ENCODE results near the gene EXOC6B. TPM values are rescaled to one million over a fixed set of nuclear protein-coding genes. Genes with fewer than 3 reads are reported as not detected.

EXOC6B gene
- total RNA-seq, 8 experiments from 2014 or later: 16.7 to 37.4 (median 25.3) TPM

GRCh38 chr2:72255540-72255939, 570.3 kb downstream of the EXOC6B start:
- Histone ChIP-seq H3K27ac (no peak overlapping the region), H3K4me3 (no peak overlapping the region), H3K4me1 (replicated peaks in 1 of 2) (no peaks in the 10 kb centered on the region)
- 43 to 100% (median 90%) methylated on average over 1 of the region's 1 CpG; no CpG with 5 or more reads in 3 of the 10 experiments for WGBS, 10 experiments
- in situ Hi-C loops (cut with MboI; ENCODE audit: low pct_unique_long_range_greater_than_20kb in 2 of 9, low sequenced_read_pairs in 9 of 9, unreplicated experiment in 9 of 9): no loop called here
- no peak for ATAC-seq (replicated peaks in 6 of 8)

GRCh38 chr2:72254831-72255451, 570.9 kb downstream of the EXOC6B start:
- Histone ChIP-seq H3K4me1 (replicated peaks in 1 of 2) (no peaks in the 10 kb centered on the region), H3K4me3 (no peak overlapping the region), H3K27ac (no peak overlapping the region)
- ATAC-seq (replicated peaks in 6 of 8): no peak
- WGBS, 10 experiments: 0 to 100% (median 65%) methylated on average over 1 of the region's 1 CpG; no CpG with 5 or more reads in 4 of the 10 experiments
- in situ Hi-C loops (cut with MboI; ENCODE audit: low pct_unique_long_range_greater_than_20kb in 2 of 9, low sequenced_read_pairs in 9 of 9, unreplicated experiment in 9 of 9): no loop called here

- Histone ChIP-seq H3K4me3 (no peak overlapping the region), H3K27ac (no peak overlapping the region), H3K4me1 (replicated peaks in 1 of 2) (peaks cover 0 to 22% of the 10 kb centered on the region in 2 donors)
- no peak for ATAC-seq (replicated peaks in 6 of 8)
- in situ Hi-C loops (cut with MboI; ENCODE audit: low pct_unique_long_range_greater_than_20kb in 2 of 9, low sequenced_read_pairs in 9 of 9, unreplicated experiment in 9 of 9): no loop called here
Observed at GRCh38 chr2:72238311-72238710, 587.5 kb downstream of the EXOC6B start.

GRCh38 chr2:72237549-72237948, 588.3 kb downstream of the EXOC6B start:
- WGBS, 10 experiments: 28 to 94% (median 50%) methylated on average over 2 of the region's 2 CpGs; no CpG with 5 or more reads in 3 of the 10 experiments
- peak in 1 of 8 experiments; percentile 44 for ATAC-seq (replicated peaks in 6 of 8)
- H3K27ac ChIP-seq: no peak overlapping the region

GRCh38 chr2:72236445-72237067, 589.3 kb downstream of the EXOC6B start:
- no peak overlapping the region for H3K4me3 ChIP-seq
- H3K4me1 ChIP-seq (replicated peaks in 1 of 2): peaks cover 0 to 22% of the 10 kb centered on the region in 2 donors
- in situ Hi-C loops (cut with MboI; ENCODE audit: low pct_unique_long_range_greater_than_20kb in 2 of 9, low sequenced_read_pairs in 9 of 9, unreplicated experiment in 9 of 9): no loop called here
- no peak overlapping the region for H3K27ac ChIP-seq
- 17 to 94% (median 73%) methylated on average over 1 to 3 of the region's 3 CpGs for WGBS, 10 experiments
- peak in 3 of 8 experiments; percentile 87 to 90 (median 89) for ATAC-seq (replicated peaks in 6 of 8)

More at GRCh38 chr2:72237549-72237948, 588.3 kb downstream of the EXOC6B start:
- H3K4me3 ChIP-seq: no peak overlapping the region
- in situ Hi-C loops (cut with MboI; ENCODE audit: low pct_unique_long_range_greater_than_20kb in 2 of 9, low sequenced_read_pairs in 9 of 9, unreplicated experiment in 9 of 9): no loop called here
- H3K4me1 ChIP-seq (replicated peaks in 1 of 2): peaks cover 0 to 22% of the 10 kb centered on the region in 2 donors

DNA sequence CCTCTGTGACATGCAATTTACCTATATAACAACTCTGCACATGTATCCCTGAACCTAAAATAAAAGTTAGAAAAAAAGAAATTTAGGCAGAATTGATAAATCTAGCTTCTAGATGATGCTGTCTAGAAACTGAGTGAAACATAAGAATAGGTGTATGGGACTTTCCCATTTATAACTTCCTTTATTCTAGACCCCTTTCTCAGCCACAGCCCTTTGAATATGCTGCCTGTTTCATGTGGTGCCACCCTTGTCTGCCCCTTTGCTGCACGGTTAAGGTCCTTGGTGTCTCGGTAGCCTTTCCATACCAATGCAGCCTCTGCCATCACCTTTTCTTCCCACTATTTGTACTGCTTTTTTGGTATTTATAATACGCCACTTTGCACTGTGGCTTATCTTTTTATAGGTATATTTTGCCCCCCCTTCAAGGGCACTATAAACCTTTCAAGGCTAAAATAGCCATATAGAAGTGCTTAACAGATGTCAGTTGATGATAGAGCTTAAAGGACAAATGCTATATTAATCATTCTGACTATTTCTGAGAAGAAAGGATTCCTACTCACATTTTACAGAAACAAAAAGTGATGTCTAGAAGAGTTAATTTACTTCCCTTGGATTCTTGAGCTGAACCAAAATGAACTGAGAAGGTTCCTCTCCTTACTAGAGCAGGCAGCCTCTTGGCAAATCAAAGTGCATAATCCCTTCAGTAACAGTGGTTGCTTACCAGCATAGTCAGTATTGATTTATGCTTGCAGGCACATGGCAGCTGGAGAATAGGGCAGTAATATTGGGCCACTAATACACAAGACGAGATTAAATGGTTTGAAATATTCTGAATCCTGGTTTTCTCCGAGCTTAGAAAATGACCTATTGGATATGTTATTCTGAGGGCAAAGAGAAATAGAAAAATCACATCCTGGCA, 590.1 kb downstream of the EXOC6B start:
- in situ Hi-C loops (cut with MboI; ENCODE audit: low pct_unique_long_range_greater_than_20kb in 2 of 9, low sequenced_read_pairs in 9 of 9, unreplicated experiment in 9 of 9): no loop called here
- 45 to 100% (median 60%) methylated on average over 1 to 5 of the region's 5 CpGs; no CpG with 5 or more reads in 1 of the 10 experiments for WGBS, 10 experiments
- H3K27ac ChIP-seq: no peak overlapping the region
- peaks cover 0 to 22% of the 10 kb centered on the region in 2 donors for H3K4me1 ChIP-seq (replicated peaks in 1 of 2)
- ATAC-seq (replicated peaks in 6 of 8): peak in 6 of 8 experiments; percentile 25 to 71 (median 67)
- H3K4me3 ChIP-seq: no peak overlapping the region

DNA sequence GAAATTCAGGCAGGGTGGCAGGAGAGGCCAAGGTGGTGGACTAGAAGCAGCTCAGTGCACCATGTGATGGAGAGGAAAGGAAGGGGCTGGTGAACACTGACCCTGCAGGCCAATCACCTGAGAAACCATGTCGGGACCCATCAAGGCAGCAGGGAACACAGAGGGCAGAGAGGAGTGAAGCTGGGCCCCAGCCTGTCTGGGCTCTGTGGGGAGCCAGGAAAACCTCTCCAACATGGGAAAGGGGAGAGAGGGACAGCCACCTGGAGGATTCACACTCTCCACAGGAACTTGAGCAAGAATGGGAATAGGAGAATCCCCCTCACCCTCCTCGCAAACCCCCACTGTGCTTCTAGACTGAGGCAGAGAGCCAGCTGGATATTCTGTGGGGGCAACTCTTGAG, 592.6 kb downstream of the EXOC6B start:
- no peak for ATAC-seq (replicated peaks in 6 of 8)
- Histone ChIP-seq H3K4me3 (no peak overlapping the region), H3K4me1 (replicated peaks in 1 of 2) (peaks cover 0 to 22% of the 10 kb centered on the region in 2 donors), H3K27ac (no peak overlapping the region)
- 100% methylated on average over 1 of the region's 2 CpGs; no CpG with 5 or more reads in 8 of the 10 experiments for WGBS, 10 experiments
- in situ Hi-C loops (cut with MboI; ENCODE audit: low pct_unique_long_range_greater_than_20kb in 2 of 9, low sequenced_read_pairs in 9 of 9, unreplicated experiment in 9 of 9): no loop called here

- ATAC-seq (replicated peaks in 6 of 8): peak in 4 of 8 experiments; percentile 35 to 77 (median 47)
- WGBS, 10 experiments: 30 to 96% (median 67%) methylated on average over 1 to 3 of the region's 3 CpGs; no CpG with 5 or more reads in 1 of the 10 experiments
- in situ Hi-C loops (cut with MboI; ENCODE audit: low pct_unique_long_range_greater_than_20kb in 2 of 9, low sequenced_read_pairs in 9 of 9, unreplicated experiment in 9 of 9): loop anchor here in 1 of 9 experiments (25.0 kb wide), 1 partner anchor 514 kb away; no protein-coding TSS in a partner anchor
- Histone ChIP-seq H3K4me3 (no peak overlapping the region), H3K4me1 (replicated peaks in 1 of 2) (no peaks in the 10 kb centered on the region), H3K27ac (no peak overlapping the region)
Observed at GRCh38 chr2:72222829-72223564, 602.8 kb downstream of the EXOC6B start.

DNA sequence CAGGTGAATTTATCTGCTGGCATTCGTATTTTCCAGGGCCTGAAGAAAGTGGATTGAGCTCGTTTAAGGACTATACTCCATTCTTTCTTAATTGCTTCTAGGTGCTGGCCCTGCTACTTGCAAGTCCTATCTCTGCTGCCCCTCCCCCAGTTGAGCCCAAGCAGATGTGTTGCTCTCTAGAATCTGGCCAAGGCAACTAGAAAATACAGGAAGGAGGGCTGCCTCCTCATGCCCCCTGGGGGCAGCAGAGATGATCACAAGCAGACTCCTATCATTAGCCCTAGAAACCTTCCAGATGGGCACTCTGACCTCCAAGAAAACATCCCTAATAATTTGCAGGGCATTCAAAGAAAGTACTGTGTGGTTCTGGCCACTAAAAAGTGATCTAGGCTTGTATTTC, 605.7 kb downstream of the EXOC6B start:
- ATAC-seq (replicated peaks in 6 of 8): peak in 1 of 8 experiments; percentile 40
- Histone ChIP-seq H3K4me3 (no peak overlapping the region), H3K4me1 (replicated peaks in 1 of 2) (no peaks in the 10 kb centered on the region), H3K27ac (no peak overlapping the region)
- in situ Hi-C loops (cut with MboI; ENCODE audit: low pct_unique_long_range_greater_than_20kb in 2 of 9, low sequenced_read_pairs in 9 of 9, unreplicated experiment in 9 of 9): loop anchor here in 1 of 9 experiments (25.0 kb wide), 1 partner anchor 517 kb away; no protein-coding TSS in a partner anchor
- WGBS, 10 experiments: 0 to 100% (median 57%) methylated on average over 1 to 2 of the region's 2 CpGs; no CpG with 5 or more reads in 5 of the 10 experiments

DNA sequence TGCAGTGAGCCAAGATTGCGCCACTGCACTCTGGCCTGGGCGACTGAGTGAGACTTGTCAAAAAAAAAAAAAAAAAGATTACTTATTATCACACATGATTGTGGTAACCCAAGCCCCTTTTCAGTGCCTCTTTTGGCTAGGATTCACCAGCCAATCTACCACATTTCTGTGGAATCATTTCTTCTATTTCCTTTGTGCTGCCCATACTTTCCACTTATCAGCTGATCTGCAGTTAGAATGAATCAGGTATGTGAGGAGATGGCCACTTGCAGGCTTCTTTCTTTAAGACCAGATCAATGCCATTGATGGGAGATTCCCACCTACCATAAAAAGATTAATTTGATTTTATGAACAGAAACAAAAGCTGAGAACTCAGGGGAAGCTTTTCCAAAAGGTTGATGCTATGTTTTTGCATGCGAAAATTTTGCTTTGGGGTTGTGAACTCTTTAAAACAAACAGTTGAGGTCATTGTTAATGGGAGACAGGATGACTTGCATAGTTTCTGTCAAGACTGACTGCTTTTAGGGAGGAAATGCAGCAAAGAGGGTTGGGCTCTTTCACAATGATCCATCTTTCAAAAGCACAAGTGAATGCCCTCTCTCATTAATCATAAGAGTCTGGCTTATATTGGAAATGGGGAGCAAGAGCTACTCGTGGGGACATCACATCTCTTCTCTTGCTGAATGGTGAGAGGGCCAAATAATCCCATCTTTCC, 611.2 kb downstream of the EXOC6B start:
- H3K4me3 ChIP-seq: no peak overlapping the region
- peak in 4 of 8 experiments; percentile 34 to 80 (median 68) for ATAC-seq (replicated peaks in 6 of 8)
- in situ Hi-C loops (cut with MboI; ENCODE audit: low pct_unique_long_range_greater_than_20kb in 2 of 9, low sequenced_read_pairs in 9 of 9, unreplicated experiment in 9 of 9): loop anchor here in 1 of 9 experiments (25.0 kb wide), 1 partner anchor 523 kb away; no protein-coding TSS in a partner anchor
- H3K27ac ChIP-seq: no peak overlapping the region
- peaks cover 3 to 6% of the 10 kb centered on the region in 2 donors for H3K4me1 ChIP-seq (replicated peaks in 1 of 2)
- WGBS, 10 experiments: 20 to 92% (median 56%) methylated on average over 1 to 2 of the region's 4 CpGs; no CpG with 5 or more reads in 1 of the 10 experiments

DNA sequence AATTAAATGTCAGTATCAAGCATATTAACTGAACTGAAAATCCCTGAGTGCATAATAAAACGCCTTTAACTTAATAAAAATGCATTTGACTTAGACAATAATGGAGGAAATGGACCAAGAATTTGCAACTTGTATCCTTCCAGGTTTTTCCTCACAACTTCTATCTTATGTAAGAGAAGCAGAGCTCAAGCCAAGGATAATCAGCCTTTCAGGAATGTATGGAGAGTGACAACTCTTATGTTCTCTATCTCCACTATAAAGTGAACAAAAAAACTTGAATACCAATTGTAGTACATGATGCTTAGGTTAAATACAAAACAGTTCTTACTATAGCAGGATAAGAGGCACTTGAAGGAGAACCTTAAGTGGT, 613.4 kb downstream of the EXOC6B start:
- no peak for ATAC-seq (replicated peaks in 6 of 8)
- peaks cover 3 to 11% of the 10 kb centered on the region in 2 donors for H3K4me1 ChIP-seq (replicated peaks in 1 of 2)
- in situ Hi-C loops (cut with MboI; ENCODE audit: low pct_unique_long_range_greater_than_20kb in 2 of 9, low sequenced_read_pairs in 9 of 9, unreplicated experiment in 9 of 9): loop anchor here in 1 of 9 experiments (25.0 kb wide), 1 partner anchor 525 kb away; no protein-coding TSS in a partner anchor
- WGBS, 10 experiments: 0 to 100% (median 88%) methylated on average over 1 of the region's 1 CpG; no CpG with 5 or more reads in 1 of the 10 experiments
- no peak overlapping the region for H3K27ac ChIP-seq
- H3K4me3 ChIP-seq: no peak overlapping the region
